Fibroblast of upper back skin (primary cell): ENCODE data around the gene POU2F1.
A peak's percentile ranks its signal among the peaks of the same experiment; 100 is the strongest.
"Not testable (repeated sequence)": the region's sequence is repeated elsewhere in the genome, so short reads cannot be mapped to it uniquely, and the experiment has no call there.

Experiments
- DNase-seq: peaks from one replicate; pipeline ENCODE4 v3.0.0-alpha.2; 2013

The POU2F1 gene

DNA sequence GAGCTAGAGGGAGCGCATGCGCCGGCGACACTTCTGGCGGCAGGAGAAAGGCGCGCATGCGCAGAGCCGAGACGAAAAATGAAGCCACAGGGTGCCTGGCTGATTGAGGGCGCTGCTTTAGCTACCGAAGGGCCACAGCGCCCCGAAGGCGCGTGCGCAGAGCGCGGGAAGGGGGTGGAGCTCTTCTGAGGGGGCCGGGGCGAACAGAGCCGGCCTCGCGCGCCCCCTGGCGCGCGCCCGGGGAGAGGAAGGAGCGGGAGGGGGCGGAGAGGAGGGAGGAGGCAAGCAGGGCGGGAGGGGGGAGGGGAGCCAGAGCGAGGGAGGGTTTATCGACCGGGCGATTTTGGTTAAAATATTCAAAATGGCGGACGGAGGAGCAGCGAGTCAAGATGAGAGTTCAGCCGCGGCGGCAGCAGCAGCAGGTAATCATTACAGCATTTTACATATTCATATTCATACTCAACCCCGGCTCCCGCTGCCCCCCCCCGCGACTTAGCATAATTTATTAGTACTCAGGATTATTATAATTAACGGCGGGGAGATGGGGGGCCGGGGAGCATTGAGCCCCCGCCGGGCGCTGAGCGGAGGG is at the start of gene POU2F1:
POU2F1 (plus strand) TSS at position 350 of the 589 bp plus-strand sequence; CDS start at position 362, 12 bp downstream.
- DNase-seq: peak; percentile 98

DNA sequence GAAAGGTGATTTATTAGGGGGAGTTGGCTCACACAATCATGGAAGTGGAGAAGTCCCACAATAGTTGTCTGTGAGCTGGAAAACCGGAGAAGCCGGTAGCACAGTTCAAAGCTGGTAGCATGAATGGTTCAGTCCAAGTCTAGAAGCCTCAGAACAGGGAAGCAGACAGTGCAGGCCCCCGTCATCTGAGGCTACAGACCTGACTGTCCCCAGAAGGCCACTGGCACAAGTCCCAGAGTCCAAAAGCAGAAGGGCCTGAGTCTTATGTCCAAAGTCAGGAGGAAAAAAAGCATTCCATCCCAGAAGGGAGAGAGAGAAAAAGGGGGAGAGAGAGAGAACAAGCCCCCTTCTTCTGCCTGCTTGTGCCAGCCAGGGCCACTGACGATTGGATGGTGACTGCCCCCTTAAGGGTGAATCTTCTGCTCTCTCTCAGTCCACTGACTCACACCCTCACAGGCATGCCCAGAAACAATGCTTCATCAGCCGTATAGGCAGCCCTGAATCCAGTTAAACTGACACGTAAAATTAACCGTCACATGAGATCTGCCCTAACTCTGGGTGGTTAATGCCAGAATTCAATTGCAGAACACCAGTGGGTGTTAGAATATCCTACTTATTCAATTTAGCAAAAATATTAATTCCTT is 49.3 kb upstream of the POU2F1 start:
- peak; percentile 17 for DNase-seq

DNA sequence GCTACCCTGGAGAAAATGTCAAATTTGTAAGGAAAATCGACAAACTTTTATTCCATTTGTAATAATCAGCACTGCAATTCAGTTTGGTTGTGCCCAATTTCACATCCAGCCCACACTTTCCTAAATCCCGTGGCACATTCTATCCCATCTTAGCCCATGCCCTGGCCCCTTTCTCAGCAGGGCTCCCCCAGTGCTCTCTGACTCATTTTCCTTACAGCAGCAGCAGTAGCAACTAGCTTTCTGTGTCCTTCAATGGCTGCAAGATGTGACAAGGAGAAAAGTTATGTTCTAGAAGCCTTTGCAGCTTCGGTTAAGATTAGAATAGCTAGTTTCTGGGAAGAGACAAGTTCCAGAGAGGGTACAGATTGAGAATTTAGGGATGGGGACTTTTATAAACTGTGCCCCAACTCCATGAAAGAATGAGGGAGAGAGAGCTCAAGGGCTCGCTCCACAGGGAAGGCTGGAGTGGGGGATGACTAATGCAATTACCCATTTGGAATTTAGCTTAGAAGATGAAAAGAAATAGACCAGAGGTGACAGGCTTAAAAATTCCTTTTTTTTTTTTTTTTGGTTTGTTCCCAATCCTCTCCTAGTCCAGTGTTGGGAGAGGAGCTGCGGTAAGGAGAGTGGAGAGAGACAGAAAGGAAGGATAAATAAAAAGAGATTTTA is 47.0 kb upstream of the POU2F1 start:
- peak; percentile 48 for DNase-seq

DNA sequence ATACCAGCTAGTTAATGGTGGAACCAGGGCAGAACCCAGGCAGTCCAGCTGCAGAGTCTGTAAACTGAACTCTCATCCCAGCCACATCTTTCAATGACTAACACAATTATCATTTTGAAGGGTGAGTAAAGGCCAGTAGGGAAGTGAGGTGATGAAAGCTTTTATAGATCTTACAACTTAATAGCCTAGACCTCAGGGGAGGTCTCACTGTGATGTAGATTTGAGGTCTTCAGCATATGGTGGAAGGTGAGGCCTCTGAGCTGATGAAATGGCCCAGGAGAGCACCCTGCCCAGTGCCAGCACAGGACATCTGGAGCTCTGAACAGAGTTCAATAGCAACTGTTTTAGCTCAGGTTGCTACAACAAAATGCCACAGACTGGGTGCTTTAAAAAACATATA is 44.8 kb upstream of the POU2F1 start:
- peak; percentile 60 for DNase-seq

DNA sequence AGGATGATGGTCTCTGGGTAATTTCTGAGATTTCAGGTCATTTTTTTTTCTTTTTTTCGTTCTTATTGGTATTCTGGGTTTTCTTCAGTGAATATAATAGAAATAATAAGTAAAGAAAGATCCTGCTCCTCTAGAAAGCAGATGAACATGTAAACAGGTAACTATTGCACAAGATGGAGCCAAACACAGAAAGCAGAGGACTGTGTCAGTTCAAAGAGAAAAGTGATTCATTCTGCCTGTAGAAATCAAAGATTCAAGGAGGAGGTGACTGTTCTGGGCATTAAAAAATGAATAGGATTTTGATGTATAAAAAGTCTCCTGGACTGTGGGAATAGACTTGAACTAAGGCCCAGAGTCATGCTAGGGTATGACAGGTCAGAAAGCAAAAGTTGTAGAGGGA is 41.9 kb upstream of the POU2F1 start:
- DNase-seq: no peak

DNA sequence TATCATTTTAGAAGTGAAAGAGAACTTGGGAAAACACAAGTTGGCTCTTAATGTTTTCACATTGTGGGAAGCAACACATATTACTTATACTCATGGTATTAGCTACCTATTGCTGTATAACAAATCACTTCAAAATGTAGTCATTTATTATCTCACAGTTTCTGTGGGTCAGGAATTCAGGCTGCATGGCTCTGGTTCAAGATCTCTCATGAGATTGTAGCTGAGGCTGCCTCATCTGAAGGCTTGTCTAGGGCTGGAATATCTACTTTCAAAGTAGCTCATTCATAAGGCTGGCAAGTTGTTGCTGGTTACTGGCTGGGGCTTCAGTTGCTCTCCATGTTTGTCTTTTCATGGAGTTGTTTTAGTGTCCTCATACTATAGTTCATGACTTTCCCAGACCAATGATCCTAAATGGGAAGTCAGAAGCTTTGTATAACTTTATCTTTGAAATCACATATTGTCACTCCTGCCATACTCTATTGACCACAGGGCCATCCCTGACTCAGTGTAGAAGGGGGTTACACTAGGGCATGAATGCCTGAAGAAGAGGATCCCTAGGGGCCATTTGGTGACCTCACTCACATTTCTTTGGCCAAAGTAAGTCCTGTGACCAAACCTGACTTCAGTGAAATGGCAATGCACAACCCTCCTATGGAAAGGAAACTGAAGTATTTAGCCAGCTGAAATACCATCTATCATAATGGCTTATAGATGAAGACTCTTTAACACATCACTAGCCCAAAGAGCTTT is 37.9 kb upstream of the POU2F1 start:
- DNase-seq: no peak

DNA sequence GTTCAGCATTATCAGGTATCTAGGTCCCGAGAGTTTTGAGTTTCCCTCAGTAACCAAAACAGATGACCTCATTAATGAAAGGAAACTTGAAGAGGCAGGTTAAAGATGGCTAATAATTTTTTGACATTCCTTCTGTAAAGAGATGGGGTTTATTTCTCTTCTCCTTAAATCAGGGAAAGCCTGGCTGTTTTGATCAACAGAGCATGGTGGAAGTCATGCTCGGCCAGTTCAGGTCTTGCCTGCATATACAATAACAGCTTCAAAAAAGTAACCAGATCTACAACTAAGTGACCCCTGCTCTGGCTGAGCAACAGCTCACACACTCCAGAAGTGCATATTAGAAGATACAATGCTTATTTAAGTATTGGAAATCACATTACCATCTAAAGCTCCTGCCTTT is 36.6 kb upstream of the POU2F1 start:
- DNase-seq: no peak

DNA sequence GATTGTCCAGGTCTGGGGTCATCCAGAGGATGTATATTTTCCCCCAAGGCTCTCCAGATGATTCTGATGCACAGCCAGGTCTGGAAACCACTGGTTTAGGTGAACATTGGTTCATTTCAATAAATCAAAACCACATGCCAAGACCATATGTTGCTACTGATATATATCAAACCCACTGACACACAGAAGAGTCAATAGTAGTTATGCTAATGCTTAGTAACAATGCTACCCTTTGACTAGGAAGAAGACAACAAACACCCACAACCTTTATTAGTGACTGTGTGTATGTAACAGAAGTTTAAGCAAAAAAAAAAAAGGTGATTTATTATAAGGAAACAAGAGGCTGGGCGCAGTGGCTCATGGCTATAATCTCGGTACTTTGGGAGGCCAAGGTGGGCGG is 35.6 kb upstream of the POU2F1 start:
- DNase-seq: no peak

DNA sequence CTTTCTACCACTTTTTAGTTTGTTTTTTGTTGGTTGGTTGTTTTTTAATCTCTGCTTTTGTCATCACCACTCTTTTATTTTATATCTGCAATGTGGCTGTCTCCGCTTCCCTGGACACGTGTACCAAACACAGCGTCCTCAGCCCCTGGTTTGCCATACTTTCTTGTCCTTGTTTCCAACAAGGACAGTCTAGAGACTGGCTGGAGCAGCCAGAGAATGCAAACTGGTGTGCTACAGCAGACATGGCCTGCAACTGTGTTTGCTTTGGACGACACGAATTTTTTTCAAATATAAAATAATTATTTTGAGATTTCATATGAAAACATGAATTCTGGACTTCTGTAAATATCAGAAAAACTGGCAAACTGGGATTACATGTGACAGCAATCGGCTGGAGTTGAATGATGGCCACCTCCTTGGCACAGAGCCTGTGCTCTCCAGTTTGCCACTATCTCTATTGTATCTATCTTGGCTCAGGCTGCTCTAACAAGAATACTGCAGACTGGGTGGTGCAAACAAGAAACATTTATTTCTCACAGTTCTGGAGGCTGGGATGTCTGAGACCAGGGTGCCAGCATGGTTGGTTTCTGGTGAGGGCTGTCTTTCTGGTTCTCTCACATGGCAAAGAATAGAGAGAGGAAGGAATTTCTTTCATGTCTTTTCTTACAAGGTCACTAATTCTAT is 34.6 kb upstream of the POU2F1 start:
- DNase-seq: no peak

DNA sequence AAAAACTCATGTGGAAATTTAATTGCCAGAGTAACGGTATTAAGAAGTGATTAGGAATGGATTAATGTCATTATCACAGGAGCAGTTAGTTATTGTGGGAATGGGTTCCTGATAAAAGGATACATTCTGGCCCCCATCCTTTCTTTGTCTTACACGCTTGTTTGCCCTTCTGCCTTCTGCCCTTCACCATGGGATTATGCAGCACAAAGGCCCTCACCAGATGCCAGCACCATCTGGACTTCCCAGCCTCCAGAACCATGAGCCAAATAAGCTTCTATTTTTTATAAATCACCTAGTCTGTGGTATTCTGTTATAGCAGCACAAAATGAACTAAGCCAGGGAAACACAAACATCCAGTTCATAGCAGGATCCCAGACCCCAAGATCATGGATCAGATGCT is 33.9 kb upstream of the POU2F1 start:
- DNase-seq: no peak

DNA sequence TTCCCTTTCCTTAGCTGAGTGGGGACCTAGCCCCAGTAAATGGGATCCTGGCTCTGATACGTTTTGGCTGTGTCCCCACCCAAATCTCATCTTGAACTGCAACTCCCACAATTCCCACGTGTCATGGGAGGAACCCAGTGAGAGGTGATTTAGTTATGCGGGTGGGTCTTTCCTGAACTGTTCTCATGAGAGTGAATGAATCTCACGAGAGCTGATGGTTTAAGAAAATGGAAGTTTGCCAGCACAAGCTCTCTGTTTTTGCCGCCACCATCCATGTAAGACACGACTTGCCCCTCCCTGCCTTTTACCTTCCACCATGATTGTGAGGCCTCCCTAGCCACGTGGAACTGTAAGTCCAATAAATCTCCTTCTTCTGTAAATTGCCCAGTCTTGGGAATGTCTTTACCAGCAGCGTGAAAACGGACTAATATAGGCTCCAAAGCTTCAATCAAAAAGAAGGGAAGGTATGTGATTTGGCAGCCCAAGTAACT is 29.9 kb upstream of the POU2F1 start:
- DNase-seq: no peak

DNA sequence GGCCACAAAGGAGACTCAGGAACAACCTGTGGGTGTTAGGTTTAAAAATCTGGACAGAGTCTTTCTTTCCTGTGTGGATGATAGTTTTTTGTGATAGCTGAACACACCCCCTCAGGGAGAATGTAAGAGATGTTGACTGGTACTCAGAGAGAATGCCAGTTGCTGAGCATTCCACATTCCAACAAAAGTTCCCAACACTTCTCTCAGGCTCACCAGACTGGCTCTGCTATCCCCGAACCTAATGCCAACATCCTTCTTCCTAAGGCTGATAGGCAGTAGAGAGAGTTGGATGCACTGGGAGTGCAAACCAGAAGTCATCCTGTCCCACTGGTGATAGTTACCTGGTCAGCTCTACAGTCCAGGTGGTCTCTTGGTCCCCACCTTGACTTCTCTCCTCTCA is 28.7 kb upstream of the POU2F1 start:
- DNase-seq: no peak

DNA sequence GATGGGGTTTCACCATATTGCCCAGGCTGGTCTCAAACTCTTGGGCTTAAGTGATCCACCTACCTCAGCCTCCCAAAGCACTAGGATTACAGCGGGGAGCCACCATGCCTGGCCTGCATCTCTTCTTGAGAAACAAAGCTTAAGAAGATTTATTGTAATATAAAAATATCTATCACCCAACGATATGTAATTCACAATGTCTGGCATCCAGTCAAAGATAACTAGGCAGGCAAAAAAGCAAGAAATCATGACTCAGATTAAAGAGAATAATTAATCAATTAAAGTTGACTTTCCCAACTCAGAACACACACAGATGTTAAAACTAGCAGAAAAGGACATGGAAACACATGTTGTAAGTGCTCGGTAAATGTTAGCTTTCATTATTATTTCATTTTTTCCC is 26.5 kb upstream of the POU2F1 start:
- peak; percentile 18 for DNase-seq

DNA sequence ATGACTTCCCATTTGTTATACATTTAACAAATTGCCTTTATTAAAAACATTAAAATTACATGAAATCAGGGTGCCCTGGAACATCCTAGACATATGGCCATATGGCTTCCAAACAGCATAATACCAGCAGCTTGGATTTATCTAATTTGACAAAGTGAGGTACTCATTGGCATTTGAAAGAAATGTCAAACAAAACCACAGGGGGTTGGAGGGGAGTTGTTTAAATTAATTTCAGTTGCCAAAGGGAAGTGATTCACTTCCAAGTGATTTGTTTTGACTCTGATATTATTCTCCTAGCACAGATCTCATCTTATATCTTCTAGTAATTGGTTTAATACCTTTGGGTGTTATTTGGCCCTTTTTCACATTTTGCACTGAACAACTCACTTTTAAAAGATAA is 24.5 kb upstream of the POU2F1 start:
- peak; percentile 61 for DNase-seq

DNA sequence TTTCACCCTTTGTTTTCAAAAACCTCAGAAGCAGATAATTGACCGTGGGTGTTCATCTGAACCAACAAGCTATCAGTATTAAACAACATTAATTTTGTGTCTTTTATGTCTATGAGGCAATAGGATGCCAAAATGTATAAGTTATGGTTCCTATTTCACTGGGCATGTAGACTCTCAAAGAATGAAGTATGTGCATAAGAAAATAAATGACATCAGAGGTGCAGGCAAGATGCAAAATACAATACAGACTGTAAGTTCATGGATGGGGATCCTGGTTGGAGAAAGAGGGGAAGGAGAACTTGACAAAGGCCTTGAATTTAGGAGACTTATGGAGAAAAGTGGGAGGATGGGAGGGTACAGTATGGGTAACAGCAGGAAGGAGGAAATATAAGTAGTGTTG is 23.4 kb upstream of the POU2F1 start:
- DNase-seq: no peak

DNA sequence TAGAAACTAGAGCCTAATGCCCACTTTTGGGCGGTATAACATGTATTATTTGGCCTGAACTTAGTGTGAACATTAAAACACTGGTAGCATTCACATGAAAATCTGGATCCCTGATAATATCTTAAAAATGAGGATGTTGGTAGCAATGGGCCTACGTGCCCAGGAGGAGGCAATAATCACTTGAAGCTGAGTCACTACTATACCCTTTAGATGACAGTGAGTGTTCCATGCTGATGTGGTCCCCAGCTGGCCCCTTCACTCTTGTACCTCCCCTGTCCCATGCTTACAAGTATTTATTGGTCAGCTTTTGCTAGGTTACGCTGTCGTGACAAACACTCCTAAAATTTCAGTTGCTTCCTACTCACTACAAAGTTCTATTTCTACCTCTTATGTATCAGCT is 23.0 kb upstream of the POU2F1 start:
- DNase-seq: no peak

DNA sequence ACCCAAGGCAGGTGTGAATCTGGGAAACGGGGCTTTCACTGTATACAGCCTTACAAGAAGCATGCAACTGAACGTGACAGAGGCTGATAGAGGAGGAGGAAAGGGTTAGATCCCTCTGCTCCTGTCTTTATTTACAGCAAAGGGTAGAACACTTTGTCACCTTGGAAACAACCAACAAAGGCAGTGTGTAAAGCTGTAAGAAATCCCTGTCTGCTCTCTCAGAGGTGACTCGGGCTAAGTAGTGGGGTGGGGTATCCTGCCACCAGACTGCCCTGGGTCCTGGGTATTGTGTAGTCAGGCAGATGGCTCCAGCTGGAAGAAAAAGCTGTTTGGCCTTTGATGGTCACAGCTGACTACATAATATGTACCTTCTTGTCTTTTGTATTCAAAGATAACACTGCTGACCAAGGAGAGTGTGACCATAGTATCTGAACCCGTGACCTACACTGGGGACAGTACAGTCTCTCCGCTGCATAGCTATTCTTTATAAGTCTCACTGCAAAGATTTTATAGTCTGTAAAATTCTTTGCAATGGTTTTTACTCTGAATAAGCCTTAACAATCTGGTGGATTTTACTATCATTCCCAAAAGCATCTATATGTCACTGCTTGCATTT is 22.1 kb upstream of the POU2F1 start:
- no peak for DNase-seq

DNA sequence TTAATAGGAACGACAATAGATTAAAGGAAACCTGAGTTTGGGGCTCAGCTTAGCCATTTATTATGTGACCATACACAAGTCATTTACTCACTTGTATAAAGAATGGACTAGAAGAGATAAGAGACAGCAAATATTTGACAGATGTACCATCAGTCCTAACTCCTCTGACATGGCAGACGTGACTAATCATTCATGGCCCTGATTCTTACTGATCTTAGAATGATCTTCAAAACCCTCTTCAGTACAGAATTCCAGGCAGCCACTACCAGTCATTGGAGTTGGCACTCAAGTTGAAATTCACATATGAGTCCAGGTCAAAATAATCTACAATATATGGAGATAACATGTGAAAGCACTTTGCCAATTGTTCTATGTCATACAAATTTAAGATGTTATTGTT is 21.0 kb upstream of the POU2F1 start:
- DNase-seq: no peak

DNA sequence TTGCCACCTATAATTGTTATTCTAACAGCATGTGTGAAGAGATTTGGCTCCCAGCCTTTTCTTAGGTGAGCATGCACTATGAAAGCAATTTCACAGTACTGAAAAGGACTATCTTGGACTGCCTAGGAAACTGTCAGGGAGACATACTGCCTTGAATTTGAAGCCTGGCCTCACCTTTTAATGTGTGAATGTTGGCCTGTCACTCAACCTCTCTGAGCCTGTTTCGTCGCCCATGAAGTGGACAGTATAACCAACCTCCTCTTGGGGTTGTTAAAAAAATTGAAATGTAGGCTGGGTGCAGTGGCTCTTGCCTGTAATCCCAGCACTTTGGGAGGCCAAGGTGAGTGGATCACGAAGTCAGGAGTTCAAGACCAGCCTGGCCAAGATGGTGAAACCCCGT is 20.4 kb upstream of the POU2F1 start:
- DNase-seq: no peak

DNA sequence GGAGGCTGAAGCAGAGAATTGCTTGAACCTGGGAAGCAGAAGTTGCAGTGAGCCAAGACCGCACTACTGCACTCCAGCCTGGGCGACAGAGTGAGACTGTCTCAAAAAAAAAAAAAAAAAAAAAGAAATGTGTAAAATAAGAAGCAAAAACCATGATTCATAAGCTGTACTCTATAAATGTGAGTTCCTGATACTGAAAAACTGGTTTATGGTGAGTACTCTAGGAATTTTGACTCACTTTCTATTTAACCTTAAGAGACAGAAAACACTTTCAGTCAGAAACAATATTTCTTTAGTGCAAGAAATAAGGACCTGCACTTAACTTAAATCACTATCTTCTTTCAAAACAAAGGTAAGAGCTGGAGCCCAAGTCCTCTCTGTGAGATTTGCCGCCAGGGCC is 19.9 kb upstream of the POU2F1 start:
- DNase-seq: no peak

DNA sequence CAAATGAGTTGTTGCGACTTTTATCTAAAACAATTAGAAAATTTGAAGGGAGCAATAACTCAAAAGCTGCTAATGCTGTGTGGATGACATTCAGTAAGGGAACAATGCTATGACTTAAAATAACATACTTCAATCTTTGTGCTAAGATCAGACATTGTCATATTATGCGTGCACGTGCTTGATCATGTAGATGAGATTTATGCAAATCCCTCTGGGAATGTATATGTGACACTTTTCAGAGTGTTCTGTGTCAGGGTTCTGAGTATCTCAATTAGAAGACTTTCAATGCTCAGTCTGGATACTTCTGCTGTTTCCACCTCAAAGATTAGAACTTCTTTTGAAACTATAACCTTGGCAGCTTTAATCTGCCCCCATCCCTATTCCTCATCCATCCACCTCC is 18.6 kb upstream of the POU2F1 start:
- no peak for DNase-seq

DNA sequence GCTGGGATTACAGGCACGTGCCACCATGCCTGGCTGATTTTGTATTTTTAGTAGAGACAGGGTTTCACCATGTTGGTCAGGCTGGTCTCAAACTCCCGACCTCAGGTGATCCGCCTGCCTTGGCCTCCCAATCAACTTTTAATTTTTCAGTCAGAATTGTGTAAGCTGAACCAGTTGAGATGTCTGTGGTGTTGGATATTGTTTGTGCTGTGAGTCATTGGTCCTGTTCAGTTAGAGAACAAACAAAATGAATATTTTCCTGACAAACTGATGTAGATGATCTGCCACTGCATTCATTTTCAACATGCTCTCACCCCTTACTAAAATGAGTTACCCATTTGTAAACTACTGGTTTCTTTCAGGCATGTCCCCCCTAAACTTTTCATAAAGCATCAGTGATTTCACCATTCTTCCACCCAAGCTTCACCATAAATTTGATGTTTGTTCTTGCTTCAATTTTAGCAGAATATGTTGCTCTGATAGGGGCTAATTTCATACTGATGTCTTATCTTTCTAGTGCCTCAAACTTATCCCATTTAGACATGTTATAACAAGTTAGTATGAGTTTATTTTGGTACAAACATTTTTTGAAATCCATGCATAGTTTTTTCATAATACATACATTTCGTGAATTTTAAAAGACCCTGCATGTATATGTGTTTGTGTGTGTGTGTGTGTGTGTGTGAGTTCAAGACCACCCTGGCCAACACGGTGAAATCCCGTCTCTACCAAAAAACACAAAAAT is 15.2 kb upstream of the POU2F1 start:
- DNase-seq: not testable (repeated sequence)
